K562 (cell line): ENCODE results near the gene PIEZO2. TPM values are rescaled to one million over a fixed set of nuclear protein-coding genes. Genes with fewer than 3 reads are reported as not detected.
A peak's percentile ranks its signal among the peaks of the same experiment; 100 is the strongest.

Experiments
- E2F1 ChIP-seq: sonication (generic); formaldehyde crosslinking; IDR thresholded peaks from 2 replicates; pipeline ENCODE4 v1.8.1; 2023; ENCODE audit warnings: mild to moderate bottlenecking, missing genetic modification reagents, moderate library complexity
- ELF4 ChIP-seq: fragments of 450-650 bp; formaldehyde crosslinking; IDR thresholded peaks from 2 replicates; pipeline ENCODE4 v1.4.0; 2022; ENCODE audit warnings: missing genetic modification characterization
- HIVEP1 ChIP-seq: fragments of 250-450 bp; sonication (Bioruptor Pico); IDR thresholded peaks from 2 replicates; pipeline ENCODE4 v1.4.0; 2020; ENCODE audit warnings: mild to moderate bottlenecking
- KAT7 ChIP-seq: sonication (generic); formaldehyde crosslinking; IDR thresholded peaks from 2 replicates; pipeline ENCODE4 v1.8.0; 2022; ENCODE audit warnings: missing genetic modification reagents, mild to moderate bottlenecking, borderline replicate concordance
- MGA ChIP-seq: fragments of 450-650 bp; IDR thresholded peaks from 2 replicates; pipeline ENCODE4 v1.6.1; 2016; ENCODE audit warnings: mild to moderate bottlenecking, moderate library complexity
- NKRF ChIP-seq: fragments of 450-650 bp; IDR thresholded peaks from 2 replicates; pipeline ENCODE4 v1.6.1; 2016; ENCODE audit warnings: borderline replicate concordance
- NR3C1 ChIP-seq: sonication (generic); formaldehyde crosslinking; IDR thresholded peaks from 2 replicates; pipeline ENCODE4 v1.8.1; 2022; ENCODE audit warnings: missing genetic modification reagents
- POLR3G ChIP-seq: IDR thresholded peaks from 2 replicates; pipeline ENCODE4 v1.6.1; 2011; ENCODE audit not compliant: insufficient read length, insufficient replicate concordance; ENCODE audit errors: extremely low read depth
- PREB ChIP-seq: sonication (generic); formaldehyde crosslinking; IDR thresholded peaks from 2 replicates; pipeline ENCODE4 v1.8.1; 2023; ENCODE audit warnings: mild to moderate bottlenecking, missing genetic modification reagents
- ZFX ChIP-seq: sonication (generic); formaldehyde crosslinking; IDR thresholded peaks from 2 replicates; pipeline ENCODE4 v1.8.0; 2022; ENCODE audit warnings: mild to moderate bottlenecking, missing genetic modification reagents, moderate library complexity
- ZNF263 ChIP-seq: sonication (generic); formaldehyde crosslinking; IDR thresholded peaks from 2 replicates; pipeline ENCODE4 v1.8.0; 2022; ENCODE audit warnings: mild to moderate bottlenecking, missing genetic modification reagents, borderline replicate concordance
- ZNF695 ChIP-seq: fragments of 450-650 bp; formaldehyde crosslinking; IDR thresholded peaks from 2 replicates; pipeline ENCODE4 v1.4.0; 2020; ENCODE audit warnings: mild to moderate bottlenecking, moderate library complexity
- ZNF780A ChIP-seq: fragments of 250-450 bp; sonication (Bioruptor Pico); IDR thresholded peaks from 2 replicates; pipeline ENCODE4 v1.5.0; 2021; ENCODE audit warnings: mild to moderate bottlenecking
- polyA plus RNA-seq, 8 experiments: library from polyadenylated mRNA; depleted of rRNA in 4 of 8; stranded (reverse) in 5 of 8; unstranded in 3 of 8; fragments of >200 nt; fragmentation: Nextera tagmentation in 2 of 8; fragmentation: Illumina TruSeq in 1 of 8; extraction: Ambion mirVana in 2 of 8; extraction: Trizol in 1 of 8; gene quantifications; 2 replicates each; pipeline versions ENCODE4 v1.2.1 to v1.2.3, GENCODE V29; 2011 to 2014; ENCODE audit warnings: inconsistent platforms in 1 of 8, missing spikeins in 1 of 8
- total RNA-seq, 7 experiments: library from RNA; depleted of rRNA in 6 of 7; stranded (reverse); fragments of >200 nt in 6 of 7; fragmentation: Illumina TruSeq in 2 of 7; extraction: Trizol in 2 of 7; gene quantifications; 2 replicates each; pipeline versions ENCODE4 v1.2.1 to v1.2.3, GENCODE V29; 2011 to 2021; ENCODE audit warnings: low replicate concordance in 1 of 7

Gene PIEZO2
- total and polyA plus RNA-seq, 9 of the 15 experiments (the other 6 are each of a cell fraction or from before 2014, with no cell fraction given): 0.54 to 4.1 (median 2.0) TPM

- TF ChIP-seq ELF4 (peak; percentile 54; the same call in 1 of the 2 replicates), NKRF (no peak), E2F1 (CRISPR knock-in tag) (no peak), ZNF780A (CRISPR knock-in tag) (no peak), POLR3G (no peak), ZFX (CRISPR knock-in tag) (no peak), HIVEP1 (CRISPR knock-in tag) (no peak), NR3C1 (no peak), KAT7 (CRISPR knock-in tag) (no peak), MGA (no peak), PREB (no peak), ZNF695 (CRISPR knock-in tag) (no peak), ZNF263 (CRISPR knock-in tag) (peak; percentile 80; the same call in 1 of the 2 replicates)
Measured at GRCh38 chr18:10755855-10756254, 393.5 kb downstream of the PIEZO2 start (continued).
